Cardiac fibroblast (primary cell): ENCODE measurements around the gene SMG6.
A peak's percentile ranks its signal among the peaks of the same experiment; 100 is the strongest.

ENCODE experiments used
- DNase-seq, 2 donors: peaks; one replicate each; pipeline versions ENCODE4 v3.0.0 to v3.0.0-alpha.2; 2010; ENCODE audit warnings: low read depth in 2 of 2
- H3K4me3 ChIP-seq, 2 donors: replicated peaks in 1 of 2; 1 replicate in 1 of 2; 2 replicates in 1 of 2; pipeline ENCODE4 v1.5.1; 2011; ENCODE audit warnings: low read depth in 2 of 2, low read length in 2 of 2, mild to moderate bottlenecking in 2 of 2, moderate library complexity in 1 of 2
- CTCF ChIP-seq: IDR thresholded peaks from one replicate; pipeline ENCODE4 v1.5.1; 2011; ENCODE audit warnings: low read depth, mild to moderate bottlenecking, low read length, inconsistent platforms

Gene SMG6

GRCh38 chr17:2138318-2138717, 165.3 kb downstream of the SMG6 start:
- no peak for TF ChIP-seq CTCF
- DNase-seq, result peak; percentile 16 to 19
- no peak overlapping the region for H3K4me3 ChIP-seq

DNA sequence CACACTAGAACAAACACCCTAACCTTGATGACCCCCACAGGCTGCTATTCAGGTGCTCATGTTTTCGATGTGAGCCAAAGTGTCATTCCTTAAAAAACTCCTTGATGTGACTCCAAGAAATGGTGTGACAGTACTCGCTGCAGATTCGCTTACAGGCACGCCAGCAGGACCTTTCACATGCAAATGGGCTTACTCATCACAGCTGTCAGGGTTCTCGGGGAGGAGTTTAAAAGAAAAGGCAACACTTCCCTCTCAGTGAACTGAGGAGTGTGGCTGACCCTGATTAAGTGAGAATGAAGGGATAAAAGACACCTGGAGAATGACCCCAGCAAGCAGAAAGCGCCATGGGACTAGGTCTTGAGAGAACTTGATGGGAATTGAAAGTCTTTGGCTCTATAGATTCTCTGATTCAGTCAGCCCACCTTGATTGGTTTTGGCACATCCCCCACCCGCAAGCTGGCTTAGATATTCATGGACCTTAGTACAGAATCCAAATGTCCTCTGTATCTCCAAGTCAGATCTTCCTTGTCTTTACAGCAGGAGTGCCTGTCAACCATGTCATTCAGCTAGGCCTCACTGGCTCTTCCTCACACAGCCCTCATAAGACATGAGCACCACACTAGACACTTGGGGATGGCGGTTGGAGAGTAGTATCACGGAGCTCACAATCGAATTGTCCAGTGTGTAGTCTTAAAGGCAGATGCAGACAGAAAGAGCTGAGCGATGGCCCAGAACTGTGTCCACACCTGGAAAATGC, 166.1 kb downstream of the SMG6 start:
- no peak overlapping the region for H3K4me3 ChIP-seq
- no peak for TF ChIP-seq CTCF
- DNase-seq, result peak; percentile 69 to 84

GRCh38 chr17:2136241-2136640, 167.3 kb downstream of the SMG6 start:
- no peak overlapping the region for H3K4me3 ChIP-seq
- DNase-seq, result peak in 1 of 2 donors; percentile 12
- no peak for TF ChIP-seq CTCF

DNA sequence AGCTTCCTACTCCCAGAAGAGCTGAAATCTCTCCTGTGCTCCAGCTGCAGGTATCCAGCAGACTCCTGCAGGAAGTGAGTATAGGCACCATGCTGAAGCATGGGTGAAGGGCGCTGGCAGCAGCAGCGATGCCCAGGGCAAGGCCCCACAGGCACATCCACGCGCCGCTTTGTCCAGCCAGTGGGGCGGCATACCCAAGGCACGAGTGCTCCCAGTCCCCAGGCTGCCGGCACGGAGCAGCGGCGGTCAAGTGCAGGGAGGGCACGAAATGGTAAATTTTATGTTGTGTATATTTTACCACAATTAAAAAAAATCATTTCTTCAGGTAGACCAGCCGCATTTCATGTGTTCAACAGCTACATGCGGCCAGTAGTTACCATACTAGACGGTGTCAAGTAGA, 175.6 kb downstream of the SMG6 start:
- no peak for TF ChIP-seq CTCF
- DNase-seq, result no peak
- H3K4me3 ChIP-seq, result no peak overlapping the region

DNA sequence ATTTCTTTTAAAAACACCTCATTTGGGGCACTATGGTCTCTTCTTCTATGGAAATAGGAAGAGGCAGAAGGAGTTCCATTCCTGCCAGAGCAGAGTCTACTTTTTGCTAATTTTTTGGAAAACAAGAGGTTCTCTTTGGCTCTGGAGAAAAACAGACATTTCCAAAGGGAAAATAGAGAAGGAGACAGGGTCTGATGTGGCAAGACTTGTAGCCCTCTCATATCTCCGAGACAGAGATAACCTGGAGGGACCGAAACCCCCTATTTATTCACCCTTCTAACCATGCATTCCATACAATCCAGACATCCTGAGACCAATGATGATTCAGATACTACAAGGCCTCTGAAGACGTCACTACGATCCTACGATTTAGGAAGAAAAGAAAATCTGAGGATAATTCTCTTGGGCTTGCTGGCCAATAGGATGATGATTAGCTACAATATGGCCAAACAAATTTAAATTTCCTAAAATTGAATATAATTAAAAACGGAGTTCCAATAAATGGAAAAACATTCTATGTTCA, 178.5 kb downstream of the SMG6 start:
- H3K4me3 ChIP-seq, result no peak overlapping the region
- peak; percentile 24 to 85 for DNase-seq
- TF ChIP-seq CTCF, result no peak

DNA sequence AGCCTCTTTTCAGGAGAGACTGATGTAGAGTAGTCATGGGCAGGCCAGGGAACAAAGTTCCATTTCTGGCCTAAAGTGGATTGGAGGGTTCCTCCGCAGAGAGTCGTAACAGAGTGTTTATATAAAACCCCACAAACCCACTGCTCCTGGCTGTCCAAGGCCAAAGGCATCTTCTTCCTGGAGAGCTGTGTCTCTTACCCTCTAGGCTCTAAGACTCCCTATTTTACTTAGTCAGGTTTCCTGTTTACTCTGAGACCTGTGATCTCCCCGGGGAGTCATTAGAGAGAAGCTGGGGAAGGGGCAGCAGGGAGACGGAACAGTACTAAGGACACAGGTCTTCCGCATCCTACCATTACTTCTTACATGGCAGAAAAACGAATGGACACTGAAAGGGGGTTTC, 179.2 kb downstream of the SMG6 start:
- no peak overlapping the region for H3K4me3 ChIP-seq
- no peak for TF ChIP-seq CTCF
- DNase-seq, result peak in 1 of 2 donors; percentile 26
